ENCODE measurements around the gene KCTD17.
"Not testable (repeated sequence)": the region's sequence is repeated elsewhere in the genome, so short reads cannot be mapped to it uniquely, and the experiment has no call there.

Gene KCTD17

GRCh38 chr22:37060801-37061610 lies 9.5 kb downstream of the KCTD17 start:
- DNase-seq (ENCODE audit: low spot score) = peak; percentile 69

GRCh38 chr22:37061611-37062375 lies 10.3 kb downstream of the KCTD17 start:
- no peak for DNase-seq (ENCODE audit: low spot score)

- DNase-seq (ENCODE audit: low spot score) = no peak
These were observed 10.8 kb downstream of the KCTD17 start for GRCh38 chr22:37062376-37062675.

- no peak for DNase-seq (ENCODE audit: low spot score)
These were observed 11.3 kb downstream of the KCTD17 start for GRCh38 chr22:37062702-37063381.

GRCh38 chr22:37063431-37064420 lies 12.2 kb downstream of the KCTD17 start:
- DNase-seq (ENCODE audit: low spot score) = no peak

GRCh38 chr22:37064553-37064952 lies 13.0 kb downstream of the KCTD17 start:
- no peak for DNase-seq (ENCODE audit: low spot score)

- DNase-seq (ENCODE audit: low spot score) = no peak
These were observed 13.6 kb downstream of the KCTD17 start for GRCh38 chr22:37065180-37065579.

- DNase-seq (ENCODE audit: low spot score) = no peak
These were observed 14.4 kb downstream of the KCTD17 start for GRCh38 chr22:37065961-37066360.

- DNase-seq (ENCODE audit: low spot score) = no peak
These were observed 15.9 kb downstream of the KCTD17 start for GRCh38 chr22:37067428-37067827.

GRCh38 chr22:37068859-37069258 lies 17.3 kb downstream of the KCTD17 start:
- no peak for DNase-seq (ENCODE audit: low spot score)

- DNase-seq (ENCODE audit: low spot score) = no peak
These were observed 17.8 kb downstream of the KCTD17 start for GRCh38 chr22:37069319-37069718.

GRCh38 chr22:37069719-37070118 lies 18.2 kb downstream of the KCTD17 start:
- DNase-seq (ENCODE audit: low spot score) = no peak

- no peak for DNase-seq (ENCODE audit: low spot score)
These were observed 18.8 kb downstream of the KCTD17 start for GRCh38 chr22:37070334-37070733.

- no peak for DNase-seq (ENCODE audit: low spot score)
These were observed 19.2 kb downstream of the KCTD17 start for GRCh38 chr22:37070744-37071143.

- DNase-seq (ENCODE audit: low spot score) = not testable (repeated sequence)
These were observed 20.5 kb downstream of the KCTD17 start for GRCh38 chr22:37071850-37072592.

GRCh38 chr22:37072673-37073072 lies 21.1 kb downstream of the KCTD17 start:
- DNase-seq (ENCODE audit: low spot score) = no peak

GRCh38 chr22:37074537-37074936 lies 23.0 kb downstream of the KCTD17 start:
- no peak for DNase-seq (ENCODE audit: low spot score)

- DNase-seq (ENCODE audit: low spot score) = no peak
These were observed 23.5 kb downstream of the KCTD17 start for GRCh38 chr22:37075046-37075445.

- DNase-seq (ENCODE audit: low spot score) = no peak
These were observed 24.4 kb downstream of the KCTD17 start for GRCh38 chr22:37075822-37076433.

- peak; percentile 89 for DNase-seq (ENCODE audit: low spot score)
These were observed 26.4 kb downstream of the KCTD17 start for GRCh38 chr22:37077802-37078448.
